GM06990 (cell line): ENCODE data around the gene LPCAT4.
A peak's percentile ranks its signal among the peaks of the same experiment; 100 is the strongest.

ENCODE experiments used
- DNase-seq: peaks from one replicate; pipeline ENCODE4 v3.0.0-alpha.2; 2011; ENCODE audit not compliant: insufficient read length; ENCODE audit errors: extremely low read depth
- H3K27me3 ChIP-seq: replicated peaks from 2 replicates; pipeline ENCODE4 v1.6.0; 2011; ENCODE audit warnings: low read length; ENCODE audit not compliant: control insufficient read depth, insufficient read depth
- H3K36me3 ChIP-seq: 2 replicates; pipeline ENCODE4 v1.5.1; 2011; ENCODE audit warnings: low read length; ENCODE audit not compliant: control insufficient read depth, insufficient read depth
- H3K4me3 ChIP-seq: replicated peaks from 2 replicates; pipeline ENCODE4 v1.5.1; 2011; ENCODE audit warnings: low read depth, mild to moderate bottlenecking, control low read depth, low read length
- TF ChIP-seq, protein P1 (sequence below): IDR thresholded peaks from 2 replicates; pipeline ENCODE4 v1.5.1; 2011; ENCODE audit warnings: low read length, control low read depth, mild to moderate bottlenecking, inconsistent platforms; ENCODE audit not compliant: insufficient read depth, poor library complexity, severe bottlenecking

The LPCAT4 gene

DNA sequence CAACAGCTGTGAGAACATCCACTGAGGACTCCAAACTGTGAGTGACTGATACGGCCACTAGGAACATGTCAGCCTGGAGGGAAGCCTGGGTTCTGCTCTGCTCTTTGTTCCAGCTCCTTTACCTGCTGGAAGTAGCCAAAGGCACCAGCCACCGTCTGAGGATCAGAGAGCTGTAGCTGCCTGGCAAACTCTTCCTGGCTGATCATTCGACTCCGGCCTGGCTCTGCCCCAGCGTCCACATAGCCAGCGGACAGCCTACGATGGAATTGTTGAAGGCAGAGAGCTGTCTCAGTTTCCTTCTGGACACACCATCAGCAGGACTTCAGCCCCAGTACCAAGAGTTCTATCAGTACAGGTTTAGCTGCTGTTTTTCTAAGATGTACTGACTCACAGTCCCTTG lies 5.7 kb downstream of the LPCAT4 start:
- TF ChIP-seq, protein P1, sequence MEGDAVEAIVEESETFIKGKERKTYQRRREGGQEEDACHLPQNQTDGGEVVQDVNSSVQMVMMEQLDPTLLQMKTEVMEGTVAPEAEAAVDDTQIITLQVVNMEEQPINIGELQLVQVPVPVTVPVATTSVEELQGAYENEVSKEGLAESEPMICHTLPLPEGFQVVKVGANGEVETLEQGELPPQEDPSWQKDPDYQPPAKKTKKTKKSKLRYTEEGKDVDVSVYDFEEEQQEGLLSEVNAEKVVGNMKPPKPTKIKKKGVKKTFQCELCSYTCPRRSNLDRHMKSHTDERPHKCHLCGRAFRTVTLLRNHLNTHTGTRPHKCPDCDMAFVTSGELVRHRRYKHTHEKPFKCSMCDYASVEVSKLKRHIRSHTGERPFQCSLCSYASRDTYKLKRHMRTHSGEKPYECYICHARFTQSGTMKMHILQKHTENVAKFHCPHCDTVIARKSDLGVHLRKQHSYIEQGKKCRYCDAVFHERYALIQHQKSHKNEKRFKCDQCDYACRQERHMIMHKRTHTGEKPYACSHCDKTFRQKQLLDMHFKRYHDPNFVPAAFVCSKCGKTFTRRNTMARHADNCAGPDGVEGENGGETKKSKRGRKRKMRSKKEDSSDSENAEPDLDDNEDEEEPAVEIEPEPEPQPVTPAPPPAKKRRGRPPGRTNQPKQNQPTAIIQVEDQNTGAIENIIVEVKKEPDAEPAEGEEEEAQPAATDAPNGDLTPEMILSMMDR, result no peak
- no peak overlapping the region for H3K4me3 ChIP-seq
- peaks cover 27% of the 10 kb centered on the region for H3K36me3 ChIP-seq
- H3K27me3 ChIP-seq, result no peaks in the 10 kb centered on the region
- no peak for DNase-seq

DNA sequence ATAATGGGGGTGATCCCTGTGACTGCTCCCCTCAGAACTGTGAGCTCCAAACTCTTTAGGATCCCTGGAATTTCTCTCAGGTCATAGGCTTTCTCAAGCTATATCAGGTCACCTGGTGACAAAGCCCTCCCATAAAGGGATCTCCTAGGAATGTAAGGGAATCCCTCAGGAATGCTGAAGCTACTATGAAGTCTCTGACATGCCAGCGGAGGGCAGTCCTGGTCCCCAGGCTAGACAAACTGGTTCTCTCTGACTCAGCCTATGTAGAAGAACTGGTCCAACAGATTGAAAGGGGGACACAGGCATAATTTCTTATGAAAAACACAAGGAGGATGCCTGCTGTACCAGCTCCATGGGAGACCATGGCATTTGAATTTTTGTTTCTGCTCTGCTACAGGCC lies 6.7 kb downstream of the LPCAT4 start:
- DNase-seq, result no peak
- no peaks in the 10 kb centered on the region for H3K27me3 ChIP-seq
- no peak overlapping the region for H3K4me3 ChIP-seq
- peaks cover 30% of the 10 kb centered on the region for H3K36me3 ChIP-seq
- TF ChIP-seq, protein P1, result no peak

DNA sequence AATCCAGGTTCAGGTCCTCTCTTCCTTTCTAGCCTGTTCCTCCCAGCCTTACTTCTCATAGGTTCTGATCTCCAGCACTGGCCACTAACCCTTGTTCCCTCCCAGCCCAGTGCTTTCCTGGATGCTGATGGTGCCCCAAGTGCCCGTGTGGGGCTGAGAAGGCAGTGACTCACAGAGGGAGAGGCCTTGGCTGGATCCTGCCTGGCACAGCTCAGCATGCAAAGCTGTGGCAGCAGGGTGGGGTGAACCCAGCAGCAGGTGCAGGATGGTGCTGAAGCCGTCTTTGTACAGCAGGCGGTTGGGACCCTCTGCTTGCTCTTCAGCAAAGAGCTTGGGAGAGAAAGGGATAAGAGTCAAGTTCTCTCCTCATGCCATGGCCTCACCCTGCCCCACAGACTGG lies 7.6 kb downstream of the LPCAT4 start:
- no peak for DNase-seq
- TF ChIP-seq, protein P1, result no peak
- Histone ChIP-seq H3K4me3 (no peak overlapping the region), H3K36me3 (peaks cover 30% of the 10 kb centered on the region), H3K27me3 (no peaks in the 10 kb centered on the region)

DNA sequence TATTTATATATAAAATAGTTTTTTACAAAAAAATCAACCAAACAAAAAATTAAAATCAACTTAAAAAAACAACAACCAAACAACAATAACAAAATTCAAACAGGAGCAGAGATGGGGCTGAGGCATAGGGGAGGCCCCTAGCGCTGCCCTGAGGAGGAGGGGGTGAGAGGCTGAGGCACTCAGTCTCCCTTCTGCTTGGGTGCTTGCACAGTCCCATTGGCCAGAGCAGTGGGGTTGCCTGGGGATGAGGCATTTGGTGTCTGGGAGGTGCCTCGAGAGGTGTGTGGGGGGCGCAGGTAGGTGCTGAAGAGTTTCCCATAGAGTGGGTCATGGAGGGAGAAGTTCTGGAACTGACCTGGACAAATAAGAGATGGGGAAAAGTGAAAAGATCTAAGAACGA lies 8.0 kb downstream of the LPCAT4 start:
- peaks cover 30% of the 10 kb centered on the region for H3K36me3 ChIP-seq
- DNase-seq, result no peak

DNA sequence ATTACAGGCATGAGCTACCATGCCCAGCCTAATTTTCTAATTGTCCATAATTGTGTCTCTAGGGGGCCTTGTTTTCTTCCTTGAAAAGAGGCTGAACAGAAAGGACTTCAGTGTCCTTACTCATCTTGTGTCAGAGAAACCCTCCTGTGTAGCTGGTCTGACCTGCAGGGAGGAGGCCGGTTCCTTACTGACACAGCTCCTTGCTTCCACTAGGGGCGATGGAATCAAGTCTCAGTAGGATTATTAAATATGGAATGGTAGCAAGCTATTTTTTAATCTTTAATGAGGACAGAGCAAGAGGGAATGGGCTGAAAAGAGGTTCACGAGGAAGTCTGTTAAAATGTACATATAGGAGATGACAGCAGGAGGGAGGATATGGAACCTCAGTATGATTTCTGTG lies 8.6 kb downstream of the LPCAT4 start:
- H3K4me3 ChIP-seq, result no peak overlapping the region
- H3K36me3 ChIP-seq, result peaks cover 30% of the 10 kb centered on the region
- no peak for DNase-seq
- no peaks in the 10 kb centered on the region for H3K27me3 ChIP-seq
- TF ChIP-seq, protein P1, result peak; percentile 25

More for the DNA sequence above, 8.0 kb downstream of the LPCAT4 start:
- Histone ChIP-seq H3K27me3 (no peaks in the 10 kb centered on the region), H3K4me3 (no peak overlapping the region)
- TF ChIP-seq, protein P1, result no peak

DNA sequence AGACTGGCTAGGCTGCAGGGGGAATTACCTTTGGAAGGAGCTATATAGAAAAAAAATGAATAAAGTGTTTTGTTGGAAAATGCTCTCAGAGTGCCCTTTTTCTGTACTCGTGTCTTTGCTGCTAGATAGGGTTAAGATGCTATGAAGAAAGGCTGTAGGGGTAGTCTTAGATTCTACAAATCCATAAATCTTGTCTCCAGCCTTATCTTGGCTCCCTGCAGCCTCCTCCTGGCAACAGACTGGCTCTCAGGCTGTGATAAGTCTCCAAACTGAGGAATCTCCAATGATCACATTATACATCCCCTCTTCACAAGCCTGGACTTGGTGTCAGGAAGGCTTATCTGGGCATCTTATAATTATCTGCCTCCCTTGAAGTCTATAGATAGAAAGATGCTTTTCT lies 9.3 kb downstream of the LPCAT4 start:
- DNase-seq, result no peak
- no peak overlapping the region for H3K4me3 ChIP-seq
- no peaks in the 10 kb centered on the region for H3K27me3 ChIP-seq
- H3K36me3 ChIP-seq, result peaks cover 27% of the 10 kb centered on the region
- TF ChIP-seq, protein P1, result no peak
